Stimulated activated naive B cell treated with anti-CD40 and anti-IgM and Interleukin-4, amounts not matched to agents 10 μg/mL and 1 μg/mL and 100 μg/mL, for 72 hours (primary cell): ENCODE results near the gene CPSF4.
A peak's percentile ranks its signal among the peaks of the same experiment; 100 is the strongest.

Source experiments
- ATAC-seq, 2 donors: fragments of 150-1000 bp; cut with Tn5 transposase; replicated peaks; 2 replicates each; pipeline ENCODE4 v1.10.0; 2021; ENCODE audit warnings: moderate library complexity in 1 of 2
- DNase-seq: peaks from one replicate; pipeline ENCODE4 v3.0.0; 2021
- H3K27ac Mint-ChIP-seq: one replicate; pipeline ENCODE4 v1.8.0; 2022; ENCODE audit warnings: mild to moderate bottlenecking, mixed read lengths
- H3K27me3 Mint-ChIP-seq, 2 donors: one replicate each; pipeline ENCODE4 v1.8.0; 2022; ENCODE audit warnings: mixed read lengths in 2 of 2
- H3K36me3 Mint-ChIP-seq, 2 donors: one replicate each; pipeline ENCODE4 v1.8.0; 2022; ENCODE audit warnings: mixed read lengths in 2 of 2, mild to moderate bottlenecking in 1 of 2
- H3K4me1 Mint-ChIP-seq, 2 donors: one replicate each; pipeline ENCODE4 v1.8.0; 2022; ENCODE audit warnings: mixed read lengths in 2 of 2, mild to moderate bottlenecking in 1 of 2
- H3K4me3 Mint-ChIP-seq, 2 donors: one replicate each; pipeline ENCODE4 v1.8.0; 2022; ENCODE audit warnings: mild to moderate bottlenecking in 2 of 2, mixed read lengths in 2 of 2, moderate library complexity in 1 of 2
- H3K9me3 Mint-ChIP-seq, 2 donors: one replicate each; pipeline ENCODE4 v1.8.0; 2022; ENCODE audit warnings: mixed read lengths in 2 of 2, mild to moderate bottlenecking in 1 of 2

CPSF4 gene

GRCh38 chr7:99468336-99468918, 29.7 kb downstream of the CPSF4 start:
- H3K4me3 Mint-ChIP-seq, result no peak overlapping the region

DNA sequence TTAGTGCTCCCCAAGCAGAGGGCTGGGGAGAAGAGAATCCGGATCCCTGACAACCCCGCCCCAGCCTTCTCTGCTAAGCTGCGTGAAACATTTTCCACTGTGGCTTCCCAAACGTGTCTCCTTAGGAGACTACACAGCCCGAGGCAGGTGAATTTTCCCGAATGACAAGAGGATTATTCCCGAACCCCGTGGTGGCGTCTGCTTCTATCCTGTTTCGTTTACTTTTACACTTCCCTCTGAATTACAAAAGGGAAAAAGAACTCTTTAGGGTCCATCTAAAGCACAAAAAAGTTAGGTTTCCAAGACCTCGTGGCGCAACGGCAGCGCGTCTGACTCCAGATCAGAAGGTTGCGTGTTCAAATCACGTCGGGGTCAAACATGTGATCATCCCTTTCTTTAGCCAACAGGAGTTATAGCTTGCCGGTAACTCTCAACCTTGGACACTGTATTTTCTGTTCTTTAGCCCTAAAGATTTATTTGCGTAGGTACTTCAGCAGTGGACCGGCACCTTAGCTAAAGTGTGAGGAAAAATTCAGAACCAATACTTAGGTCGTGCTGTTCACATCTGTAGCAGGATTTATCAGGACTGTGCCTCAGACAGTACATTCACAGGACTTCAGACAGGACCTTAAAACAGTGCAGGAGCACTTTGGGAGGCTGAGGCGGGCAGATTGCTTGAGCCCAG, 30.8 kb downstream of the CPSF4 start:
- Mint-ChIP-seq H3K4me3 (no peak overlapping the region), H3K27me3 (no peaks in the 10 kb centered on the region), H3K27ac (no peak overlapping the region), H3K4me1 (peaks cover 18 to 19% of the 10 kb centered on the region in 2 donors), H3K9me3 (no peaks in the 10 kb centered on the region), H3K36me3 (peaks cover 5 to 20% of the 10 kb centered on the region in 2 donors)
- DNase-seq, result no peak
- ATAC-seq, result no peak

More at GRCh38 chr7:99468336-99468918, 29.7 kb downstream of the CPSF4 start:
- Mint-ChIP-seq H3K27ac (peak overlapping the region; percentile 42), H3K4me1 (peaks cover 23 to 24% of the 10 kb centered on the region in 2 donors), H3K36me3 (peaks cover 11 to 26% of the 10 kb centered on the region in 2 donors), H3K27me3 (no peaks in the 10 kb centered on the region), H3K9me3 (no peaks in the 10 kb centered on the region)
- ATAC-seq (no peak), DNase-seq (no peak)

- Mint-ChIP-seq H3K4me3 (peak within 1 kb of the TSS; percentile 96 to 99), H3K36me3 (peaks cover 9 to 25% of the 10 kb centered on the region in 2 donors), H3K4me1 (peaks cover 15 to 19% of the 10 kb centered on the region in 2 donors), H3K27ac (peak within 1 kb of the TSS; percentile 98), H3K9me3 (no peaks in the 10 kb centered on the region), H3K27me3 (no peaks in the 10 kb centered on the region)
- DNase-seq, result peak; percentile 96
- peak; percentile 96 to 97 for ATAC-seq
These were observed 34.0 kb downstream of the CPSF4 start, which contains the start of gene ZNF789 for GRCh38 chr7:99472561-99473314. TSS of gene ZNF789 (plus strand) at chr7:99472890. CDS start at chr7:99476457, 3,567 bp downstream.

DNA sequence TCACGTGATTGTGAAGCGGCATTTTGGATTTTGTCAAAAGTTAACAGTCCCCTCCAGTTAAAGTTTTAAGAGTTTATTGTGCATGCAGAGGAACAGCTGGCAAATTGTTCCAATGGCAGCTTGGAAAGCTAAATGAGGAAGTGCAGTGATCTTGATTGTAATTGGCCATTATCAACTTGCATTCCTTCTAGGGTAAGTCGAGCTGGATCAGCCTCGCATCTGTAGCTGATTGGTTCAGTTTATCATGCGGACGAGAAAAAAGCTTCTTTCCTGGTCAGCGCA, 34.5 kb downstream of the CPSF4 start:
- no peaks in the 10 kb centered on the region for H3K27me3 Mint-ChIP-seq
- peak overlapping the region; percentile 98 for H3K27ac Mint-ChIP-seq
- peak; percentile 32 to 35 for ATAC-seq
- H3K4me3 Mint-ChIP-seq, result peak overlapping the region; percentile 96 to 99
- H3K36me3 Mint-ChIP-seq, result peaks cover 11 to 29% of the 10 kb centered on the region in 2 donors
- no peaks in the 10 kb centered on the region for H3K9me3 Mint-ChIP-seq
- peak; percentile 9 for DNase-seq
- H3K4me1 Mint-ChIP-seq, result peaks cover 20 to 22% of the 10 kb centered on the region in 2 donors

- H3K4me3 Mint-ChIP-seq, result no peak overlapping the region
- H3K27ac Mint-ChIP-seq, result no peak overlapping the region
- H3K4me1 Mint-ChIP-seq, result peaks cover 29 to 35% of the 10 kb centered on the region in 2 donors
- H3K36me3 Mint-ChIP-seq, result peaks cover 19 to 47% of the 10 kb centered on the region in 2 donors
- DNase-seq (no peak), ATAC-seq (no peak)
- no peaks in the 10 kb centered on the region for H3K9me3 Mint-ChIP-seq
- H3K27me3 Mint-ChIP-seq, result no peaks in the 10 kb centered on the region
These were observed 37.4 kb downstream of the CPSF4 start for GRCh38 chr7:99476107-99476506.

GRCh38 chr7:99478464-99479440, 40.0 kb downstream of the CPSF4 start:
- Mint-ChIP-seq H3K4me1 (peaks cover 22 to 35% of the 10 kb centered on the region in 2 donors), H3K27ac (peak overlapping the region; percentile 83), H3K4me3 (no peak overlapping the region), H3K36me3 (peaks cover 23 to 44% of the 10 kb centered on the region in 2 donors), H3K27me3 (no peaks in the 10 kb centered on the region), H3K9me3 (no peaks in the 10 kb centered on the region)
- ATAC-seq (peak; percentile 20 to 25), DNase-seq (no peak)

- no peak overlapping the region for H3K4me3 Mint-ChIP-seq
- H3K36me3 Mint-ChIP-seq, result peaks cover 31 to 49% of the 10 kb centered on the region in 2 donors
- ATAC-seq (no peak), DNase-seq (no peak)
- H3K4me1 Mint-ChIP-seq, result peaks cover 0 to 2% of the 10 kb centered on the region in 2 donors
- no peaks in the 10 kb centered on the region for H3K27me3 Mint-ChIP-seq
- H3K9me3 Mint-ChIP-seq, result no peaks in the 10 kb centered on the region
- H3K27ac Mint-ChIP-seq, result no peak overlapping the region
These were observed 46.4 kb downstream of the CPSF4 start for GRCh38 chr7:99485094-99485493.

DNA sequence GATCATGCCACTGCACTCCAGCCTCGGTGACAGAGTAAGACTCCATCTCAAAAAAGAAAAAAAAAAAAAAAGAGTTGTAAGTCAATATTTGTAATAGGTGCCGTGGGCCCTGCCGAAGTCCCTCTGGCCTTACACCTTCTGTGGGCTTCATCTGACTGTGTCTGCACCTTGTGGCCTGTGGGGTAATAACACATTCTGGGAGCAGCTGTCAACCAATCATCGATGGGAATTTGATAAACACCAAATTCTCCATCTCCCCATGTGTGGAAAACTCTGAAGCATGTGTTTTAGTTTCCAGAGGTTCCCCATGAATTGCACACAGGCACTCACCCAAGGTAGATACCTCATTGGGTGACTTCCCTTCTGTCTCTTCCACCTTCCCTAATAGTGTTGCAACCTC, 50.5 kb downstream of the CPSF4 start:
- H3K9me3 Mint-ChIP-seq, result peaks cover 9% of the 10 kb centered on the region in 2 donors
- no peak overlapping the region for H3K27ac Mint-ChIP-seq
- no peaks in the 10 kb centered on the region for H3K27me3 Mint-ChIP-seq
- no peak for DNase-seq
- peak; percentile 44 to 52 for ATAC-seq
- H3K4me3 Mint-ChIP-seq, result no peak overlapping the region
- peaks cover 48 to 66% of the 10 kb centered on the region in 2 donors for H3K36me3 Mint-ChIP-seq
- H3K4me1 Mint-ChIP-seq, result peaks cover 0 to 2% of the 10 kb centered on the region in 2 donors

GRCh38 chr7:99490878-99491277, 52.1 kb downstream of the CPSF4 start:
- DNase-seq, result no peak
- Mint-ChIP-seq H3K27ac (no peak overlapping the region), H3K36me3 (peaks cover 45 to 70% of the 10 kb centered on the region in 2 donors), H3K9me3 (peaks cover 10 to 11% of the 10 kb centered on the region in 2 donors), H3K4me1 (peaks cover 0 to 2% of the 10 kb centered on the region in 2 donors), H3K4me3 (no peak overlapping the region), H3K27me3 (no peaks in the 10 kb centered on the region)
- ATAC-seq, result no peak

GRCh38 chr7:99493823-99494222, 55.1 kb downstream of the CPSF4 start:
- no peak for ATAC-seq
- peak overlapping the region; percentile 20 for H3K27ac Mint-ChIP-seq

DNA sequence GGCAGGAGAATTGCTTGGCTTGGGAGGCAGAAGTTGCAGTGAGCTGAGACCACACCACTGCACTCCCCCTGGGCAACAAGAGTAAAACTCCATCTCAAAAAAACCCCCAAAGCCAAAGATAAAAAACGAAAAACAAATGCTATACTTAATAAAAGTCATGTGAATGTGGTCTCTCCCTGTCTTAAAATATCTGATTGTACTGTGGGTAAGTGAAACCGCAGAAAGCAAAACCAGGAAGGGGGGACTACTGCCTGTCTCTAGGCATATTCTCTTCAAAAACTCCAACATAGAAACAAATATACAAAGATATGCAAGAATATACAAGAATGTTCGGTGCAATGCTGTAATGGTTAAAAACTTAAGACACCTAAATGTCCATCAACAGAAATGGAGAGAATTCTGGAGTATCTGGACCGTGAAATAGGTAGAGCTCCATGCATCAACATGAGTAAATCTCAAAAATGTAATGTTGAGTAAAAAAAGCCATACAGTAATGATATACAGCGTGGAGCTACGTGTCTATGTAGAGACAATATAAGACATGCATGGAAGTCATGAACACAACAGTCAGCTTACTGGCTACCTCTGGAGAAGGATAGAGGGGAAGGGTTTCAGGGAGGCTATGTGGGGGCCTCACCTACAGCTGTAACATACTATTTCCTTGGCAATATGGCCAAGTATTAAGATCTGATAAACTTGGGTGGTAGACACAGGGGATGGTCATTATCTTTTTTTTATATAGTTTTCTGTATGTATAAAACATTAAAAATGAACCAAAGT, 59.2 kb downstream of the CPSF4 start:
- peaks cover 16 to 31% of the 10 kb centered on the region in 2 donors for H3K4me1 Mint-ChIP-seq
- H3K9me3 Mint-ChIP-seq, result peaks cover 10 to 12% of the 10 kb centered on the region in 2 donors
- ATAC-seq, result no peak
- DNase-seq, result no peak
- peaks cover 51 to 62% of the 10 kb centered on the region in 2 donors for H3K36me3 Mint-ChIP-seq
- peak overlapping the region; percentile 63 for H3K27ac Mint-ChIP-seq
- no peaks in the 10 kb centered on the region for H3K27me3 Mint-ChIP-seq
- peak overlapping the region; percentile 83 to 98 for H3K4me3 Mint-ChIP-seq

More at GRCh38 chr7:99493823-99494222, 55.1 kb downstream of the CPSF4 start:
- H3K36me3 Mint-ChIP-seq, result peaks cover 57 to 66% of the 10 kb centered on the region in 2 donors
- peaks cover 15 to 17% of the 10 kb centered on the region in 2 donors for H3K4me1 Mint-ChIP-seq
- DNase-seq, result no peak
- H3K4me3 Mint-ChIP-seq, result no peak overlapping the region
- H3K27me3 Mint-ChIP-seq, result no peaks in the 10 kb centered on the region
- peaks cover 10 to 11% of the 10 kb centered on the region in 2 donors for H3K9me3 Mint-ChIP-seq

GRCh38 chr7:99498546-99498944, 59.8 kb downstream of the CPSF4 start:
- DNase-seq, result no peak
- H3K27me3 Mint-ChIP-seq, result no peaks in the 10 kb centered on the region
- H3K9me3 Mint-ChIP-seq, result peaks cover 8 to 10% of the 10 kb centered on the region in 2 donors
- H3K27ac Mint-ChIP-seq, result peak overlapping the region; percentile 99
- peaks cover 16 to 31% of the 10 kb centered on the region in 2 donors for H3K4me1 Mint-ChIP-seq
- no peak for ATAC-seq
- H3K36me3 Mint-ChIP-seq, result peaks cover 45 to 56% of the 10 kb centered on the region in 2 donors
- H3K4me3 Mint-ChIP-seq, result peak overlapping the region; percentile 91 to 98

- Mint-ChIP-seq H3K9me3 (peaks cover 0 to 2% of the 10 kb centered on the region in 2 donors), H3K27ac (peak overlapping the region; percentile 99), H3K4me1 (peaks cover 16 to 31% of the 10 kb centered on the region in 2 donors), H3K36me3 (peaks cover 37 to 48% of the 10 kb centered on the region in 2 donors), H3K27me3 (no peaks in the 10 kb centered on the region), H3K4me3 (peak overlapping the region; percentile 91 to 98)
- ATAC-seq (peak; percentile 44 to 50), DNase-seq (no peak)
These were observed 60.6 kb downstream of the CPSF4 start for GRCh38 chr7:99499371-99499720.
